GM19043 (cell line): ENCODE results near the gene C11orf68.
A peak's percentile ranks its signal among the peaks of the same experiment; 100 is the strongest.
"Not testable (repeated sequence)": the region's sequence is repeated elsewhere in the genome, so short reads cannot be mapped to it uniquely, and the experiment has no call there.

Experiments
- ATAC-seq: cut with Tn5 transposase; IDR thresholded peaks from one replicate; pipeline ENCODE4 v1.9.1; 2021; ENCODE audit warnings: low read depth; ENCODE audit not compliant: unreplicated experiment

C11orf68 gene

DNA sequence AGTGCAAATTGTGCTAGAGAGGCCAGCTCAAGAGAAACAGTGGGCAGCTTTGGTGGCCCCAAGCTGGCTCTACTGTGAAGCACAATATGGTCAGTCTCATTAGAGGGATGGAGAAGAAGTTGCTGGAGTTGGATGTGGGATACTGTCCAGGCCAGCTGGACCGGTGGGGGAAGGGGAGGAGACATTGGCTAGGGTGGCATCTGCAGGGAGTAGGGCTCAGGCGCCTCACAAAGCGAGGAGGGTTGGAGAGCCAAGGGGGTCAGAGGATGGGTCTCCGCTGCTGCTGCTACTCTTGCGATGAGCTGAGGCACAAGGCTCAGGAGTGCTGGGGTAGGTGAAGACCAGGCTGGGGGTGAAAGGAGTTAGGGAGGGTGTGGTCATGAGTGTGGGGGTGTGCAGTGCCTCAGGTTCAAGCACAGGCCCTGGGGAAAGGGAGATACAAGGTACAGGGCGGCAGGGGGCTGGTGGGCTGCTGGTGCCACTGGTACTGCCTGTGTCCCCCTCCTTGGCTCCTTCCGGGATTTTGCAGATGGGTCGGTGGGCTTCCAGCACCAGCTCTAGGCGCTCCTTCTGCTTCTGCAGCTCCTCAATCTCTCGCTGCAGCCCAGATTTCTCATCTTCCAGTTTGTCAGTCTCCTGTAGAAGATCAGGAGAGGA lies 26.1 kb downstream of the C11orf68 start:
- no peak for ATAC-seq

DNA sequence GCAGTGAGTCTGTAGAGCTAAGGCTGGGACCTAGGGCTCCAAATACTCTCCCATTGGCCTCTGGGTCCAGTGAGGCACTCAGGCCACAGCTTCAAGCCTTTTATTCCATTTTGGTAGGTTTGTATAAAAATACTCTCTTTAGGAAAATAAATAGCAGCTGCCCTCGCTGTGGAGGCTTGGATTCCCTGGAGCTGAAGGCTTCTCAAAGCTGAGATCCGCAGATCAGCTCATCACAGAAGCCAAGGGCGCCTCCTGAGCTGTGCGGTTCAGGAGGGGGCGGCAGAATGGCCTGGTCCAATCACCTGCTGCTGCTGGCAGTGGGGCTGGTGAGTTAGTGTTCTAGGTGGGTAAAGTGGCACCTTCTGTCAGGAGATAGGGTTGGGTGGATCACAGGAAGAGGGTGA lies 26.7 kb downstream of the C11orf68 start:
- not testable (repeated sequence) for ATAC-seq

DNA sequence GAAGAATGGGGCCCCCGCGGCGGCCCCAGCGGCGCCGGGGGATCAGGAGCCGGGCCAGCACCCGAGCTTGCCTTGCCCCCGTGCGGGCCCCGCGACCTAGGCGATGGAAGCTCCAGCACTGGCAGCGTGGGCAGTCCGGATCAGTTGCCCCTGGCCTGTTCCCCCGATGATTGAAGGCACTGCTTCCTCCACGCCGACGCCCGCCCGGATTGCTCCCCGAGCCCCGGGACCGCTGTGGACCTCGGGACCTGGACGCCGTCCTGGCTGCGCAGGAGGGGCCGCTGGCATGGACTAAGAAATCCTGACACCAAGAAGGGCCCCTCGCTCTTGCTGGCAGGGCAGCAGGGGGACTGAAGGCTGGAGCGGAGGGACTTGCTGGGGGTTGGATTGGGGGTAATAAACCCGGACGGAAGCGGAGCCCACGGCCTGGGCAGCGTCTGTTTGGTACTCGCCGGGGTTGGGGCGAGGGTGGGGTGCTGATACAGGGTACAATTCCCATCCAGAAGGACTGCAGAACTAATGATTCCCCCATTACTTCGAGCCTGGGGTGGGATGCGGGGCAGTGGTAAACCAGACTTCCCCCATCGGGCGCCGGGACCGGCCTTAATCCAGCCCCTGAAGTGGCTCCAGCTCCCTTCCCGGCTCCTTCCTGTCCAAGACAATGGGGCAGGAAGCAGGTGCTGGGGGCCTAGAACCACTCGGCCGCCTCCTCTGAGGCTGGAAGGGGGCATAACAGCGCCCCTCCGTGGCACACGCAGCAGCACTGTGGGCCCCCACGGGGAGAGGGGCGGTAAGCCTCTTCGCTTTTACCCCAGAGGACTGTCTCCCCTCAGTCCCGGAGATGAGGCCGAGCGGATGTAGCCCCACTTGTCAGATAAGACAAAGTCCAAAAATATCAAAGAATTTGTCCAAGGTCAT lies 27.4 kb downstream of the C11orf68 start:
- no peak for ATAC-seq

DNA sequence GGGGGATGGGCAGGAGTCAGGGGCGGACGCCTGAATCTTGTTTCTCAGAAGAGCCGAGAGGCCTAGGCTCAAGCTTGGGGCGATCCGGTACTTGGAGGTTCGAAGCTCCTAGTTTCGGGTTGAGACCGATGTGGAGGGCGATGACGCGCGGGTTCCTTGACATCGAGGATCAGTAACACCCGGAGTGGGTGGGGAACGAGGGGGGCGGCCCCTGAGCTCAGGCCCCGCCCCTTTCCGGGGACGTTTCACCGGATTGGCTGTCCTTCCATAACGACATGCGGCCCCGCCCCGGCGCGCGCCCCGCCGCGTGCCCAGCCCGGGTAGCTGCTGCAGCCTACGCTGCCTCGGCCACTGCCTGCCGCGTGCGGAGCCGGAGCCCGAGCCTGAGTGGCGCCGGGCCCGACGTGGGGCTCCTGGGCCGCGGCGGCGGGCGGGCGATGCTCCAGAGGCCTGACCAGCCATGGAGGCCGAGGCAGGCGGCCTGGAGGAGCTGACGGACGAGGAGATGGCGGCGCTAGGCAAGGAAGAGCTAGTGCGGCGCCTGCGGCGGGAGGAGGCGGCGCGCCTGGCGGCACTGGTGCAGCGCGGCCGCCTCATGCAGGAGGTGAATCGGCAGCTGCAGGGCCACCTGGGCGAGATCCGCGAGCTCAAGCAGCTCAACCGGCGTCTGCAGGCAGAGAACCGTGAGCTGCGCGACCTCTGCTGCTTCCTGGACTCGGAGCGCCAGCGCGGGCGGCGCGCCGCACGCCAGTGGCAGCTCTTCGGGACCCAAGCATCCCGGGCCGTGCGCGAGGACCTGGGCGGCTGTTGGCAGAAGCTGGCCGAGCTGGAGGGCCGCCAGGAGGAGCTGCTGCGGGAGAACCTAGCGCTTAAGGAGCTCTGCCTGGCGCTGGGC lies 28.3 kb downstream of the C11orf68 start, which contains the start of gene CCDC85B:
TSS of gene CCDC85B (plus strand) at position 350 of the 895 bp plus-strand sequence. CDS start at position 461, 111 bp downstream.
- peak; percentile 43 for ATAC-seq

DNA sequence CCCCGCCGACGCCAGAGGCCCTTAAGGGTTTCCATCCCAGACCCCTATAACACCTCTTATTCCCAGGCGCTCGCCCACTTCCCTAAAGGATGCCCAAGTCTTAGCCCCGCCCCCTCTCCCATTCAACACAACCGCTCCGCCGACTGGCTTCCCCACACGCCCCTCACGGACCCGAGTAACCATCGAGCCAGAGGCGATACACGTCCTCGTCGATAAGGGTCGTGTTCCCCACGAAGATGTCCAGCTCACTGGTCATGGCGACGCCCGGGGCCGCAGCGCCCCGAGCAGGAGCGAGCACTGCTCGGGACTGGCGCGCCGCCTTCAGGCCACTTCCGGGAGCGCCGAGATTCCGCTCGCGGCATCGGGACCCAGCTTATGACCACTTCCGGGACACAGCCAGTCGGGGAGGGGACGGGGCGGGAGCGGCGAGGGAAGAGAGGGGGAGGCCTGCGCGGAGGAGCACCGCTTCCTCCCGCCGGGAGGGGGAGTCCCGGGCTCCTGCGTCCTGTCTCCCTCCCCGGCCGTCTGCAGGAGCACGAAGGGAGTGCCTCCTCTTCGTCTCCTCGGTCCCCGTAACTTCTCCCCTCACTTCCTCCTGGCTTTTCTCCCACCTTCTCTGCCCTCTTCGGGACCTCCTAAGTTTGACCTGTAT lies 30.6 kb downstream of the C11orf68 start, which contains the start of gene FIBP:
TSS of gene FIBP (minus strand) at position 309 of the 652 bp plus-strand sequence. CDS start at position 256, 53 bp downstream.
- no peak for ATAC-seq

DNA sequence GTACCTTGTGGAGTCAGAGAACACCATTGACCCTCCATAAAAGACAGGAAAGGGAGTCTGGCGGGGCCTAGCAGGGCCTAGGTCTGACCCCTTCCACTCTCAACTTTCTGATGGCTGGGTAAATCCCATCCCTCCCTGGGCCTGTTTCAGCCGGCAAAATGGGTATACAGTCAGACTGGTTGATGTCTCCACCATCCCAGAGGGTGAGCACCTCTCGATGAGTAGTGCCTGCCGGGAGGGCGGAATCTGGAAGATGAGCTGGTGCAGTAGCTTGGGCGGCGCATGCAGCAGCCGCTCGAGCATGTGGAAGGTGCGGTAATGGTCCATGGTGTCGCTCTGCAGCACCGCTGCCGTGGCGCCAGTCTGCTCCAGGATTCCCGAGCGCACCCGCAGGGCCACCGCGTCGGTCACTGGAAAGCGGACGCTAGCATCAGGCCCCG lies 31.1 kb downstream of the C11orf68 start:
- no peak for ATAC-seq

DNA sequence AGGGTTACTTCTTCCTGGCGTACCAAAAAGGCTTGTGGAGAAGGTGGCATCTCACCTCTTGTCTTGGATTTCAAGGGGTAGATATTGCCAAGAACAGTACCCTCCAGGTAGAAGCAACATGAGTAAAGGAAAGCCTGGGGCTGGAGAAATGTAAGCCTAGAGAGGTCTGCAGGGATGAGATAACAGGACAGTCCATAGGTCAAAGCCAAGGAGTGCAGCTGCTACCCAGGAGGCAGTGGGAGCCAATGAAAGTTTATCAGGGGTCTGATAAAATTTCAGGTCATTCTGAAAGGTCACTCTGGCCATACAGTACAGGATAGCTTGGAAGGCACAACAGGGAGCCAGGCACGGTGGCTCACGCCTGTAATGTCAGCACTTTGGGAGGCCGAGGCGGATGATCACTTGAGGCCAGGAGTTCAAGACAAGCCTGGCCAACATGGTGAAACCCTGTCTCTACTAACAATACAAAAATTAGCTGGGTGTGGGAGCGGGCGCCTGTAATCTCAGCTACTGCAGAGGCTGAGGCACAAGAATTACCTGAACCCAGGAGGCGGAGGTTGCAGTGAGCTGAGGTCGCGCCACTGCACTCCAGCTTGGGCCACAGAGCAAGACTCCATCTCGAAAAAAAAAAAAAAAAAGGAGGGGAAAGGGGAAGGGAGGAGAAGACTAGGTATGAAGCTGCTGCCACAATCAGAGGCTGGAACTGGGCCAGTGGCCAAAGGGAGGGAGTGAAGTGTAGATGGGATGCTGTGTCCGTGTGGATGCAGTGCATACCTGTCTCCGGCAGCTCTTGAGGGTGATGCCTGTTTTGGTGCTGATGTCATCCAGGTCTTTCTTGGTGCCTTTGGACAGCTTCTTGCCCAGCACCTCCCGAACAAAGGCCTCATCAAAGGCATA lies 31.8 kb downstream of the C11orf68 start:
- no peak for ATAC-seq

DNA sequence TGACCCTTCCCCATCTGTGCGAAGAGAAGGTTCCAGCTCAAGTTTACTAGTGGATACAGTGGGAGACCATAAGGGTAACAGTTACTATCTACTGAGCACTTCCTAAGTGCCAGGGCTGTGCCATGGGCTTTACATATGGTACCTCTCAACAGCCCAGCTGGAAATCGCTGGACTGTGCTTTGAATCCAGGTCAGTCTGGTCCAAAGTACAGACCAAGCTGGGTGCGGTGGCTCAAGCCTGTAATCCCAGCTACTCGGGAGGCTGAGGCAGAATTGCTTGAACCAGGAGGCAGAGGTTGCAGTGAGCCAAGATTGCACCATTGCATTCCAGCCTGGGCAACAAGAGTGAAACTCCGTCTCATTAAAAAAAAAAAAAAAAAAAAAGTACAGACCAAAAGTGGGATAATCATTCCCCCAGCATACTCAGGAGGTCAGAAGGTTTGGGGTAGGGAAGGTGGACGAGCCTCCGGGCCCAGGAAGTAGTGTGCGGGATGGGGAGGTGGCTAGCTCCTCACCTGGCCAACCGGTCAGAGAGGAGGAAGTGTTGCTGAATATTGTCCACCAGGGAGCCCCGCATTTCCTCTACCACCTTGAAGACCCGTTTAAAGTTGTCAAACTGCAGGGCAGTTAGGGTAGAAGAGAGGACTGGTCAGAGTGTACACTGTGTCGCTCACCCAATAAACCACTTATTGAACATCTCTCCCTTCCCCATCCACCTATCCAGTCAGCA lies 32.9 kb downstream of the C11orf68 start:
- ATAC-seq = no peak

DNA sequence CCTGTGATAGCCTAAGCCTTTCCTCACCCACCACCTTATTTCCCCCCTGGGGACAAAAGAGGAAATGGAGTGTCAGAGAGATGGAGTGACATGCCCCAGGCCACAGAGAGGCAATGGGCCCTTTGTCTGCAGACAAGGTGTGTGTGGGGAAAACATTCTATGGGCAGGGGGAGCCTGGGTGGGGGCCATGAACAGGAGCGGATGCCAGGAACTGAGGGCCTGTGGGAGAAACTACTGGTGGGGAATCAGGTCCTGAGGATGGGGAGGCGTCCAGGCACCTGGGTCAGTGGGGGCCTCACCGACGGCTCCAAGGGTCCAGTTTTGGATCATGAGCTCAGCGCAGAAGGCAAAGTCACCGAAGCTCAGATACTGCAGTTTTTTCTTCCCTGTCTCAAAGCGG lies 33.6 kb downstream of the C11orf68 start:
- ATAC-seq = no peak

DNA sequence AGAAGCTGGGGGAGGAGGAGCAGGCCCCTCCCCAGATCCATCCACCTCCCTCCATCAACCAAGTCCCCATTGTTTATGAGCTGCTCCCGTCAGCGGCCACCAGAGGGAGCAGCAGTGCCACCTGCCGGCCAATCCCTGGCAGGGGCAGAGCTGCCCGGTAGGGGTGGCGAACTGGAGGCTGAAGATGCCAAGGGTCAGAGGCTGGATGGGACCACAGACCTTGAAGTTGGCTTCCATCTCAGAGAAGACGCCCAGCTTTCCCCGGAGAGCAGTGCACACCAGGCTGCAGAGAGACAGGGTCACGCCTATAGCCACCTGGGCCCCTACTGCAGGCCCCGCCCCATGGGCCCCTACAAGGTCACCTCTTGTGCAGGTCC lies 34.2 kb downstream of the C11orf68 start:
- ATAC-seq = no peak

DNA sequence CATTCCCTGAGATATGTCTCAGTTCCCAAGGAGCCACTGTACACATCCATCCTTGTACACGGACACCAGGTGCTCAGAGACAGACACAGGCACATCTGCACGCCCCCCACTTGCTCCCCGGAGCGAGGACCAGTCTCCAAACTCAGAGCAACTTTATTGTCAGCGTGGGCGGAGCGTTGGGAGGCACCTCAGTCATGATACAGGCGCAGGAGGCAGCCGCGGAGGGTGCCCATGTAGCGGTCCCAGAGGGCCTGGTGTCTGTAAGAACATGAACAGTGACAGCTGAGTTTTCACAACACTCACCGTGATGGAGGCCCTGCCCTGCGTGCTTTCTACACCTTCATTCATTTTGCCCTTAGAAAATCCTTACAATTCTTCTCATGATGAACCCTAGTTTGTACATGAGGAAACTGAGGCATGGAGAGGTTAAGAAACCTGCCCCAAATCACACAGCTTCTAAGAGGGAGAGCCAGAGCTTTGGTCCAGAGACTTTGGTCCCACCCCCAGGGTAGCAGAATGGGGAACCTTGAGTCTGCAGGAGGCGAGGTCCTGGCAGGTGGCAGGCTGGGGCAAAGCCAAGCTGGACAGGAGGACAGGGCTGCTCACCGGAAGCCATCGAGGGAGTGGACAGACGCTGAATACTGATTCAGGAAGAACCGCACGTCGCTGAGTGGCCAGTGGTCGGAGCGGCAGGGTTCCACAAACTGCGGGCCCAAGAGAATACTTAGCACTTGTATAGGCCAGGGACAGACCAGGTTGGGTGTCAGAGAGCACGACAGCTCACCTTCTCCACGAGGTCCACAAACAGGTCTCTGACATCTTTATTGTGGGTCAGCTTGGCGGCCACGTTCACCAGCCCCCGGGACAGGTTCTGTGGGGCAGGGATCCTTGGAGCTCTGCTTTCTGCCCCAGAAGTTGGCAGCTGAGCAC lies 34.8 kb downstream of the C11orf68 start:
- no peak for ATAC-seq

DNA sequence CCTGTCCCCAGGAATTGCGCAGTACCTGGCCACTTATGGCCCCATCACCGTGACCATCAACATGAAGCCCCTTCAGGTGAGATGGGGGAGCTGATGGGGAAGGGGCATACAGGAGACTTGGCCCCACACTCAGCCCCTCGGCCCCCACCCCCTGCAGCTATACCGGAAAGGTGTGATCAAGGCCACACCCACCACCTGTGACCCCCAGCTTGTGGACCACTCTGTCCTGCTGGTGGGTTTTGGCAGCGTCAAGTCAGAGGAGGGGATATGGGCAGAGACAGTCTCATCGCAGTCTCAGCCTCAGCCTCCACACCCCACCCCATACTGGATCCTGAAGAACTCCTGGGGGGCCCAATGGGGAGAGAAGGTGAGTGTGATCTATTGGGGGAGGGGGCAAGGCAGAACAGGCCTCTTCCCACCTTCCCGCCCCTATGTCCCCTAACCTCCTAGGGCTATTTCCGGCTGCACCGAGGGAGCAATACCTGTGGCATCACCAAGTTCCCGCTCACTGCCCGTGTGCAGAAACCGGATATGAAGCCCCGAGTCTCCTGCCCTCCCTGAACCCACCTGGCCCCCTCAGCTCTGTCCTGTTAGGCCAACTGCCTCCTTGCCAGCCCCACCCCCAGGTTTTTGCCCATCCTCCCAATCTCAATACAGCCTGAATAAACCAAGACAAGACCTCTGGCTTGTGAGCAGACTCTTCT lies 35.7 kb downstream of the C11orf68 start:
- no peak for ATAC-seq

DNA sequence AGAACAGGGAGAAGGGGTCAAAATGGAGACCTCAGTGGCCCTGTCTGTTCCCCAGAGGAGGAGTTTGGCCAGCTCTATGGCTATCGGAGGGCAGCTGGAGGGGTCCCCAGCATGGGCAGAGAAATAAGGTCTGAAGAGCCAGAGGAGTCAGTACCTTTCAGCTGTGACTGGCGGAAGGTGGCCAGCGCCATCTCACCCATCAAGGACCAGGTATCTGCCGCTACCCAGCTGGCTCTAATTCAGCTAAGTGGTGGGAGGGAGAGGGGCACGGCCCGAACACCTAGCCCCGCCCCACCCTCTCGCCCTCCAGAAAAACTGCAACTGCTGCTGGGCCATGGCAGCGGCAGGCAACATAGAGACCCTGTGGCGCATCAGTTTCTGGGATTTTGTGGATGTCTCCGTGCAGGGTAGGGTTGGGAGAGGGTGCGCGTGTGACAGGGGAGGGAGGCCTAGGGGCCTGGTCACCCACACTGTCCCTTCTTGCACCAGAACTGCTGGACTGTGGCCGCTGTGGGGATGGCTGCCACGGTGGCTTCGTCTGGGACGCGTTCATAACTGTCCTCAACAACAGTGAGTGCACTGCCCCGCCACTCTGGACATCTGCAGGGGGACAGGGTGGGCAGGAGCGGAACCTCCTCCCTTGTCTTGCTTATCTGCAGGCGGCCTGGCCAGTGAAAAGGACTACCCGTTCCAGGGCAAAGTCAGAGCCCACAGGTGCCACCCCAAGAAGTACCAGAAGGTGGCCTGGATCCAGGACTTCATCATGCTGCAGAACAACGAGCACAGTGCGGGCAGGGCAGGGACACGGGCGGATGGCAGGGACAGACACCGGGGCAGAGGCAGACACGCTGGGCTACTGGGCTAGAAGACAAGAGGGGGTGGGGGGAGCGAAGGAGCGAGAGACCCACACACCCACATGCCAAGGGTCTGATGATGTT lies 36.5 kb downstream of the C11orf68 start:
- ATAC-seq = no peak

DNA sequence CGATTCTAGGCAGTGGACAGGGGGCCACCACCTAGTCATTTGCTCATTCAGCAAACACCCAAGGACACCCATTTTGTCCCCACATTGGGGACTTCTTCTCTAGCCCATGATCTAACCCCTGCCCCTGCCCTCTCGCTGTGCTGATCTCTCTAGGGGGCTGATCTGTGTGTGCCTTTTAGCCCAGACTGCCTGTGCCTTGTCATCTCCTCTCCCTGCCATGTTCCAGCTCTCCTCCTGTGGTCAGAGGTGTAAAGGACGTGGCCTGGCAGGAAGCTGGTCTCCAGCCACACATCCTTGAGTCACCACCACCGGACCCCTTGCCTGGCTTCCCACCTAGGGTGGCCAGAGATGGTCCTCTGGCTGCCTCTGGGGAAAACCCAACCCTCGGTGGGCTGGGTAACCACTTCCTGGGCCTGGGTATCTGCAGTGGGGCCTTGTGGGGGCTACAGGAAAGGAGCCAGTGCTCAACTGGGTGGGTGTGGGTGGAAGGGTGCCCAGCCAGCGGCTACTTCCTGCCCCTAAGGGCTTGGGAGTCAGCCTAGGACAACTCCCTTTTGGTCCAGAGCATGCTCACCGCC lies 37.9 kb downstream of the C11orf68 start:
- no peak for ATAC-seq

DNA sequence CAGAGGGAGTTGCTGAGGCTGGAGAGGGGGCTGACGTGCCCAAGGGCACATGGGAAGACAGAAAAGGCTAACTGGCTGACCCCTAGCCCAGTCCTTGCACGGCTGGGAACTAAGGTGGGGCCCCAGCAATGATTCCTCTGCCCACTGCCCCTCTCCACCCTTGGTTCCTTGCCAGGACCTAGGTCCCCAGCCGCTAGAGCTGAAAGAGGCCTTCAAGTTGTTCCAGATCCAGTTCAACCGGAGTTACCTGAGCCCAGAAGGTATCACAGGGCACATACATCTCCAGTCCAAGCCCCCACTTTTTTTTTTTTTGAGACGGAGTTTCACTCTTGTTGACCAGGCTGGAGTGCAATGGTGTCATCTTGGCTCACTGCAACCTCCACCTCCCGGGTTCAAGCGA lies 38.8 kb downstream of the C11orf68 start:
- no peak for ATAC-seq
